Smooth muscle cell (in vitro differentiated cells): ENCODE measurements around the gene MAPK14. TPM values are rescaled to one million over a fixed set of nuclear protein-coding genes. Genes with fewer than 3 reads are reported as not detected.

ENCODE experiments used
- DNase-seq: peaks from one replicate; lab custom pipeline; 2025; ENCODE audit not compliant: unreplicated experiment; lab: John Stamatoyannopoulos, UW
- H2AFZ ChIP-seq: fragments of 200-600 bp; sonication (generic); 2 replicates; pipeline ENCODE4 v1.6.0; 2016; ENCODE audit warnings: antibody characterized with exemption, low read depth, mild to moderate bottlenecking
- H3F3A ChIP-seq: fragments of 200-600 bp; sonication (generic); 2 replicates; pipeline ENCODE4 v1.6.0; 2017; ENCODE audit warnings: antibody characterized with exemption, low read depth
- H3K27ac ChIP-seq: fragments of 200-600 bp; sonication (generic); 2 replicates; pipeline ENCODE4 v1.5.1; 2016; ENCODE audit warnings: low read depth, mild to moderate bottlenecking
- H3K27me3 ChIP-seq: fragments of 200-600 bp; sonication (generic); 2 replicates; pipeline ENCODE4 v1.6.1; 2016; ENCODE audit warnings: low read depth, mild to moderate bottlenecking
- H3K36me3 ChIP-seq: fragments of 200-600 bp; sonication (generic); 2 replicates; pipeline ENCODE4 v1.5.1; 2016; ENCODE audit warnings: low read depth
- H3K4me1 ChIP-seq: fragments of 200-600 bp; sonication (generic); 2 replicates; pipeline ENCODE4 v1.5.1; 2016; ENCODE audit warnings: low read depth
- H3K4me2 ChIP-seq: fragments of 200-600 bp; sonication (generic); 2 replicates; pipeline ENCODE4 v1.6.0; 2016; ENCODE audit warnings: mild to moderate bottlenecking
- H3K4me3 ChIP-seq: fragments of 200-600 bp; sonication (generic); 2 replicates; pipeline ENCODE4 v1.5.1; 2016; ENCODE audit warnings: mild to moderate bottlenecking
- H3K79me2 ChIP-seq: fragments of 200-600 bp; sonication (generic); 2 replicates; pipeline ENCODE4 v1.6.0; 2016; ENCODE audit warnings: low read depth, mild to moderate bottlenecking
- H3K9ac ChIP-seq: fragments of 200-600 bp; sonication (generic); 2 replicates; pipeline ENCODE4 v1.6.0; 2016; ENCODE audit warnings: low read depth
- H3K9me3 ChIP-seq: fragments of 200-600 bp; sonication (generic); replicated peaks from 2 replicates; pipeline ENCODE4 v1.5.1; 2016; ENCODE audit warnings: low read depth
- H4K20me1 ChIP-seq: fragments of 200-600 bp; sonication (generic); 2 replicates; pipeline ENCODE4 v1.6.0; 2016; ENCODE audit warnings: low read depth
- WGBS: methylation state at CpG from one replicate; pipeline ENCODE4 v1.1.7; 2016; ENCODE audit warnings: low lambda C conversion rate; 5-methylcytosine and 5-hydroxymethylcytosine counted together
- polyA plus RNA-seq: library from polyadenylated mRNA; unstranded; fragments of >200 nt; fragmentation: Nextera tagmentation; extraction: Ambion mirVana; gene quantifications from 2 replicates; pipeline ENCODE4 v1.2.1, GENCODE V29; 2016
- total RNA-seq: library from RNA; depleted of rRNA; stranded (reverse); fragments of >200 nt; gene quantifications from 2 replicates; pipeline ENCODE4 v1.2.3, GENCODE V29; 2014
- TF ChIP-seq, protein P1 (sequence below): fragments of 200-600 bp; sonication (generic); IDR thresholded peaks from 2 replicates; pipeline ENCODE4 v1.5.1; 2017; ENCODE audit warnings: borderline replicate concordance, mild to moderate bottlenecking, antibody characterized with exemption; ENCODE audit not compliant: insufficient read depth, poor library complexity, severe bottlenecking

Gene MAPK14
- total and polyA plus RNA-seq, 2 experiments from 2014 or later = 28.0 to 62.8 TPM

DNA sequence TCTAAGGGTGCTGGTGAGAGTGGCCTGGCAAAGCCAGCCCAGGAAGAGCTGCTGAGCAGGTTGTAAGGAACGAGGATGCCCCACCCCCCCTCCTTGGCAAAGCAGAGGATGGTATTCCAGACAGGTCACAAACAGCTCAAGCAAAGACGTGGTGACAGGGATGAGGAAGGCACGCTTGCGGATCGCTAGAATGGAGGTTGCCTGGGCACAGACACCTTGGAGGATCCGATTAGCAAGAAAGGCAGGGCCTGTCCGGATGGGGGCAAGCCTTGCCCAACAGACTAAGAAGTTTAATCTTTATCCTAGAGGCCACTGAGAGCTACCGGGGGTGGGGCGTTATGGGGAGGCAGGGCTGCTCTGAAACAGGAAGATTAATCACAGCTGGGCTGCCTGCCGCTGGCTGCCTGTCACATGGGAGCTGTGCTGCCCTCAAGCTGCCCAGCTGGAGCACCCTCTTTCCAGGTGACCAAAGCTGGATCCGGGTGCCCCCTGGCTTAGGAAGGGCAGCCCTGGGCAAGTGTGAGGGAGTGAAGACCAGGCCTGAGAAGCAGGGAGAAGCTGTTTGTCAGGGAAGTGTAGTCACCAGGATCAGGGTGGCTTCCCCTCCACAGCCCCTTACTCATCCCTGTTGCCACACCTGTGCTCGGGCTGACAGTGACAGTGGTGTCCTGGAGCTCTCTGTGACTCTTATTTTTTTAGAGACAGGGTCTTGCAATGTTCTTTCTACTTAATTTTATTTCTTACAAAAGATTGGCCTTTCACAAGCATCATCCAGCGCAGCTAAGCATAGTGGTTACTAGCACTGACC is 93.6 kb downstream of the MAPK14 start:
- TF ChIP-seq, protein P1, sequence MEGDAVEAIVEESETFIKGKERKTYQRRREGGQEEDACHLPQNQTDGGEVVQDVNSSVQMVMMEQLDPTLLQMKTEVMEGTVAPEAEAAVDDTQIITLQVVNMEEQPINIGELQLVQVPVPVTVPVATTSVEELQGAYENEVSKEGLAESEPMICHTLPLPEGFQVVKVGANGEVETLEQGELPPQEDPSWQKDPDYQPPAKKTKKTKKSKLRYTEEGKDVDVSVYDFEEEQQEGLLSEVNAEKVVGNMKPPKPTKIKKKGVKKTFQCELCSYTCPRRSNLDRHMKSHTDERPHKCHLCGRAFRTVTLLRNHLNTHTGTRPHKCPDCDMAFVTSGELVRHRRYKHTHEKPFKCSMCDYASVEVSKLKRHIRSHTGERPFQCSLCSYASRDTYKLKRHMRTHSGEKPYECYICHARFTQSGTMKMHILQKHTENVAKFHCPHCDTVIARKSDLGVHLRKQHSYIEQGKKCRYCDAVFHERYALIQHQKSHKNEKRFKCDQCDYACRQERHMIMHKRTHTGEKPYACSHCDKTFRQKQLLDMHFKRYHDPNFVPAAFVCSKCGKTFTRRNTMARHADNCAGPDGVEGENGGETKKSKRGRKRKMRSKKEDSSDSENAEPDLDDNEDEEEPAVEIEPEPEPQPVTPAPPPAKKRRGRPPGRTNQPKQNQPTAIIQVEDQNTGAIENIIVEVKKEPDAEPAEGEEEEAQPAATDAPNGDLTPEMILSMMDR = no peak
- H3F3A ChIP-seq = peaks cover 8% of the 10 kb centered on the region
- 52% methylated on average over 12 of the region's 13 CpGs for WGBS
- no peak overlapping the region for H2AFZ ChIP-seq
- H4K20me1 ChIP-seq = no peaks in the 10 kb centered on the region
- no peaks in the 10 kb centered on the region for H3K79me2 ChIP-seq
- H3K4me2 ChIP-seq = peak overlapping the region; percentile 21
- H3K4me1 ChIP-seq = no peaks in the 10 kb centered on the region
- H3K4me3 ChIP-seq = no peak overlapping the region
- no peak overlapping the region for H3K9ac ChIP-seq
- peak overlapping the region; percentile 15 for H3K27ac ChIP-seq
- no peak for DNase-seq
- H3K27me3 ChIP-seq = no peaks in the 10 kb centered on the region
- H3K9me3 ChIP-seq = no peaks in the 10 kb centered on the region
- H3K36me3 ChIP-seq = no peaks in the 10 kb centered on the region

GRCh38 chr6:36121787-36122494 is 94.3 kb downstream of the MAPK14 start:
- TF ChIP-seq, protein P1 = no peak
- Histone ChIP-seq H3K27ac (no peak overlapping the region), H3K4me2 (no peak overlapping the region), H3K36me3 (no peaks in the 10 kb centered on the region), H3K4me3 (no peak overlapping the region), H3K79me2 (no peaks in the 10 kb centered on the region), H3K27me3 (no peaks in the 10 kb centered on the region), H2AFZ (no peak overlapping the region), H4K20me1 (no peaks in the 10 kb centered on the region), H3K9ac (no peak overlapping the region), H3F3A (peaks cover 8% of the 10 kb centered on the region), H3K4me1 (no peaks in the 10 kb centered on the region), H3K9me3 (no peaks in the 10 kb centered on the region)
- no peak for DNase-seq
- WGBS = 73% methylated on average over 4 of the region's 4 CpGs

DNA sequence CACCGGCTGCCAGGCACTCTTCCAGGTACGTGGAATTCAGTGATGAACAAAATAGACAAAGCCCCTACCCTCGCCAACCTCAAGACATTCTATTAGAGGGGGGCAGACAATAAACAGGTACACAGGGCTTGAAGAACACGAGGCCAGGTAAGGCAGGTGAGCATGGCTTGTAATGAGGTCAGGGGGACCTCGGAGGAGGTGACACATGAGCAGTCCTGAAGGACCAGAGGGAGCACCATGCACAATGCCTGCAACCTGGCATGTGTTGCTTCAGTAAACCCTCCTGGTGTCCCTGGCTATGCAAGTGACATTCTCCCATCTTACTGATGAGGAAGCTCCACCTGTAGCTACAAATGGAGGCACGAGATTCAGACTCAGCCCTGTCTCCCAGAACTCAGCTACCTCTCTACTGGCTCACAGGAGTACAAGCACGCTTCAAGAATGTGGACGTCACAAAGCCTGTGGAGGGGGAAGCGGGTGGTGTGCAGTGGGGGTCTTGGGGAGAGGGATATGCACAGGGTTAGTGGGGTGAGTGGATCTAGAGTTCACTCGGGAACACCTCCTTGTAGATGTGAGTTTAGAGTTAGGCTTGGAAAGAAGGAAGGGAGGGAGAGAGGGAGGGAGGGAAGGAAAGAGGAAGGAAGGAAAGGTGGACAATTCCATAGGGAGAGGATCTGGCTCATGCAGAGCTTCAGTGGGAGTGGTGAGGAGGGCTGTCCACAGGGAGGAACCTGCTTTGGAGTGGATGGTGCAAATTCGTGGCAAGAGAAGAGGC is 95.1 kb downstream of the MAPK14 start:
- Histone ChIP-seq H3K9me3 (no peaks in the 10 kb centered on the region), H3F3A (peaks cover 8% of the 10 kb centered on the region), H3K4me3 (no peak overlapping the region), H4K20me1 (no peaks in the 10 kb centered on the region), H2AFZ (no peak overlapping the region), H3K4me1 (no peaks in the 10 kb centered on the region), H3K9ac (no peak overlapping the region), H3K4me2 (no peak overlapping the region), H3K79me2 (no peaks in the 10 kb centered on the region), H3K27me3 (no peaks in the 10 kb centered on the region), H3K36me3 (no peaks in the 10 kb centered on the region), H3K27ac (no peak overlapping the region)
- TF ChIP-seq, protein P1 = no peak
- DNase-seq = no peak
- 81% methylated on average over 11 of the region's 11 CpGs for WGBS
